Activated CD4-positive, alpha-beta T cell treated with anti-CD3 and anti-CD28 coated beads for 24 hours (primary cell): ENCODE measurements around the gene TJP1.
"Not testable (repeated sequence)": the region's sequence is repeated elsewhere in the genome, so short reads cannot be mapped to it uniquely, and the experiment has no call there.

Experiments
- DNase-seq, 2 donors: peaks; one replicate each; pipeline ENCODE4 v3.0.0-alpha.2; 2020; ENCODE audit warnings: low read depth in 2 of 2

Gene TJP1

GRCh38 chr15:29753506-29753905 lies 68.8 kb downstream of the TJP1 start:
- DNase-seq: no peak

GRCh38 chr15:29750754-29751153 lies 71.5 kb downstream of the TJP1 start:
- no peak for DNase-seq

GRCh38 chr15:29749365-29750086 lies 72.7 kb downstream of the TJP1 start:
- DNase-seq: no peak

GRCh38 chr15:29747837-29748417 lies 74.3 kb downstream of the TJP1 start:
- no peak for DNase-seq

GRCh38 chr15:29743475-29743874 lies 78.8 kb downstream of the TJP1 start:
- DNase-seq: no peak

- DNase-seq: no peak
Measured at GRCh38 chr15:29740692-29741311, 81.5 kb downstream of the TJP1 start.

GRCh38 chr15:29736744-29737020 lies 85.6 kb downstream of the TJP1 start:
- DNase-seq: no peak

GRCh38 chr15:29736012-29736743 lies 86.1 kb downstream of the TJP1 start:
- DNase-seq: no peak

- DNase-seq: no peak
Measured at GRCh38 chr15:29734917-29735572, 87.2 kb downstream of the TJP1 start.

GRCh38 chr15:29731865-29732264 lies 90.4 kb downstream of the TJP1 start:
- no peak for DNase-seq

- not testable (repeated sequence) for DNase-seq
Measured at GRCh38 chr15:29730471-29730870, 91.8 kb downstream of the TJP1 start.

- DNase-seq: no peak
Measured at GRCh38 chr15:29728418-29728817, 93.8 kb downstream of the TJP1 start.

GRCh38 chr15:29727871-29728270 lies 94.4 kb downstream of the TJP1 start:
- no peak for DNase-seq

GRCh38 chr15:29726553-29726952 lies 95.7 kb downstream of the TJP1 start:
- no peak for DNase-seq

GRCh38 chr15:29724026-29724425 lies 98.2 kb downstream of the TJP1 start:
- DNase-seq: no peak

GRCh38 chr15:29713784-29714183 lies 108.5 kb downstream of the TJP1 start:
- no peak for DNase-seq

GRCh38 chr15:29712149-29712885 lies 110.0 kb downstream of the TJP1 start:
- no peak for DNase-seq

GRCh38 chr15:29711531-29711930 lies 110.7 kb downstream of the TJP1 start:
- DNase-seq: no peak

- DNase-seq: no peak
Measured at GRCh38 chr15:29708519-29708918, 113.7 kb downstream of the TJP1 start.

- no peak for DNase-seq
Measured at GRCh38 chr15:29704950-29705597, 117.2 kb downstream of the TJP1 start.

- no peak for DNase-seq
Measured at GRCh38 chr15:29701151-29701550, 121.1 kb downstream of the TJP1 start.
